NCI-H2029 treated with DMSO at 0.1 percent for 48 hours (cell line): ENCODE results near the gene MIR17HG.

Experiments used
- DNase-seq: peaks from one replicate; lab custom pipeline; 2025; lab: John Stamatoyannopoulos, UW

MIR17HG gene

DNA sequence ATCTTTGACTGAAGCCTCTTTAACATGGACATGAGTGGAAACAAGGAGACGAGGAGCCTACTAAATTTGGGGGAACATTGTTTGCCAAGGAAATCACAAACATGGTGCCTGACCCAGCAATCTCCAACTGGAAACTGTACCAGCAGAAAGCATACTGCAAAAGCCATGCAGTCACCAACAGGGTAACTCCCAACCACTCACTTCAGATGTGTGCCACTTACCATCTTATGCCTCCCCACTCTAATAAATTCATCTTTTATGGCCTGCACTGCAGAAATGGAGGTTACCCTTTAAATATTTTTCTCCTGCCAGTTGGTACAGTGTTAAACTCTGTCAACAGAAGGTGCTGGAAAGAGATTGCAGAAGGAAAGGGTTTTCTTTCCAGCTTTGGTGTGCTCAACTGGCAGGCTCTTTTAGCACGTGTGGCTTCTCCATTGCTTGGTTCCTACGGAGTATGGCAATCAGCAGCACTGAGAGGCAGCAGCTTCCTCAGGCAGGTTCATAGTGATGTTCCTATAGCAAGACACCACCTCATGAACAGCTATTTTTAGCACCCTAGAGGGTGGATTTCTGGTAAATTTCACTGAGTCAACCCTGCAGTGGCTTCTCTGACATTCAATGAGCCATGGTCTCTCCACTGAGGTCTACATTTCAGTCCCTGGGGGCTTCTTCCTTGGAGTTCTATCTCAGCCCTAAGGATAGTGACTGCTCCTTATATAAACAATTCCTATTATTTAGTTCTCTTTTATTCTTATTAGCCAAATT, 21.4 kb downstream of the MIR17HG start:
- no peak for DNase-seq

DNA sequence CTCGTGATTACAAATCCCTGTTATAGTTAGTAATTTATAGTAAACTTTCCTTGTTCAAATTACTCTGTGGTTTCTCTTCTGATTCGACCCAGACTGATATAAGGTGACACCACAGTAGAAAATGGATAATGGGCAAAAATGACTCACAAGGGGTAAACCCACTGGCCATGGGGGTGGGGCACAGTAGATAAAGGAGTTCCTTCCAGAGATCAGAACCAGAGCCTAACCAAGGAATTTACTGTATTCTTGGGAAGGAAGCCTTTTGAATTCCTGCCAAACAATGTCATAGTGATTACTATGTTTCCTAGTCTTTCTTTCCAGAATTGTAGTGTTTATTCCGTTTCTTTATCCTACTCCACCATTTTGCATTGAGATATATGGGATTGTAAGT, 21.9 kb downstream of the MIR17HG start:
- DNase-seq, result no peak

DNA sequence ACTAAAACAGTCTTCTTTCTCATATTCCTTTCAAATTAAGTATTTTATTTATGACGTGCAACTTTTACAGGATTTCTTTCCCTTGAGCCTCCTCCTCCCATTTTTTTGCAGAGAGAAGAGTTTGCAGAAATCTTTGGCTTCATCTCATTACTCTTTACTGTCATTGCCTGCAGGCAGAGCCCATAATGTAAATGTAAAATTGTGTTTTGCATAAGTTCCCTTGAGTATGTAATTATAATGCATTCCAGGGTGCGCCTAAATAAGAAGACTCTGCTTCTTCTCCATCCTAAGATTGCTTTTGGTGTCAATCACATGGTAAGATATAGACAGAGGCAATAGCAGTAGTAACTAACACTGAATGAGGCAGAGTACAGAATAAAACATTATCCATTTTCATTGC, 23.0 kb downstream of the MIR17HG start:
- no peak for DNase-seq

DNA sequence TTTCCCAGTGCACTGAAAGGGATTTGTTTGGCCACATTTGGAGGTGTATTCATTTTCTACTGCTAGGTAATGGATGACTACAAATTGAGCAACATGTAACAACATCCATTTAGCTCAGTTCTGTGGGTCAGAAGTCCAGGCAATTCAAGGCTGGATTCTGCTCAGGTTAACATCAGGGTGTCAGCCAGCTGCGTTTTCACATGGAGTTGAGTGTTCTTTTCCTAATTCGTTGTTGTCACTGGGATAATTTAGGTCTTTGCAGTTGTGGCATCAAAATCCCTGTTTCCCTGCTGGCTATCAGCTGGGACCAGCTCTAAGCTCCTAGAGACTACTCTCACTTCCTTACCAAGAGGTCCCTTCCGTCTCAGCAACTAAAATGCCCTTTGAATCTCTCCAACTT, 25.4 kb downstream of the MIR17HG start:
- DNase-seq, result no peak

DNA sequence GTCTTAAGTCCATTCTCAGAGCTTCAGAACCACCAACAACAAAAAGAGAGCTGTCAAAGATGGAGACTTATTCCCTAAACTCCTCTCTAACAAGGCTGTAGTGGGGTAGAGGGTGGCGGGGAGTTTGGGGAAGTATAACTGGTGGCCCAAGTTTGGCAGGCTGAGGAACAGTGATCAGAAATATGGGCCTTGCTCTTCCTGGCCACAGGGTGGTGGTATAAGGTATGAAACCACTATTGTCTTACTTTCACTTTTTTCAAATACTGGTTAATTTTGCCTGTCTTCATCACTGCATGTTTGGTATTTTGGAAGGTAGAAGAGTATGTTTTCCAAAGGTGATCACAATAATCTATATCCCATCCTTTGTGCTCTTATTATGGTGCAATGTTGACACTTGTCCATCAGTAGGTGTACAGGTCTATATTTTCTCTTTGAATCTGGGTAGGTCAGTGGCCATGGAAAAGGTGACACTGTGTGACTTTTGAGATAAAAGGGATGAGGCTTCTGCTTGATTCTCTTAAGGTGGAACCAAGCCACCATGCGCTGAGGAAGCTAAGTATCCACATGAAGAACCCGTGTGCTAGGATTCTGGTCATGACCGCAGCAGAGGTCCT, 27.7 kb downstream of the MIR17HG start:
- DNase-seq, result no peak

DNA sequence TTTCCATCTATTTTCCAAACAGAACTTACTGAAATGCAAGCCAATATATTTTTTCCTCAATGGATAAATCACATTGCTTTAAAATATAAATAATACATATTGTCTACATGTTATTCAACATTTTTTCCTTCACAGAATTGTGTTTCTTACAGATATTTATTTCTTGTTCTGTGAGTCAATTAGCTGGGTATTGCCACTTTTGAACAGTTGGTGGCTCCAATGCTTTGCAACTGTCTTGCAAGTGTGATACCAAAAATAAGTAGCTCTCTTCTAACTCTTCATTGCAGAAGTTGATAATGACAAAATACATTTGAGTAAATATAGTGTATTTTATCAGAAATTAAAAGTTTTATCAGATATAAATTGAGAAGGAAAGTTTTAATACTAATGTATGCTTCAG, 33.9 kb downstream of the MIR17HG start:
- no peak for DNase-seq

DNA sequence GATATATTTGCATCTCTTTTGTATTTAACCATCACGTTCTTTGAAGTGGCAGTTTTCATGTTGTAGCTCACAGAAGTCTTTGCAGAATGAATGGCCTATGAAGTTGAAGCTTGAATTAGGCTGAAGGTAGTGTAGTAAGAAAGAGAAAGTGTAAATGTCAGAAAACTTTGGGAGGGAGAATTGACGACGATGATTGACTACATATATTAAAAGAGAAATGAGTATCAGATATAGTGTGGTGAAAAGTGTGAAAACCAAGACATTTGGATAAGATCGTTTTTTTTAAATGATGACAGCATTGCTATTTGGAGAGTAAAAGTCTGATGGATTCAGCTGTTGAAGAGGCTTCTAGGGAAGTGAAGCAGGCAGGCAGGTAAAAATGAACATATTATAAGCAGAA, 36.3 kb downstream of the MIR17HG start:
- no peak for DNase-seq

DNA sequence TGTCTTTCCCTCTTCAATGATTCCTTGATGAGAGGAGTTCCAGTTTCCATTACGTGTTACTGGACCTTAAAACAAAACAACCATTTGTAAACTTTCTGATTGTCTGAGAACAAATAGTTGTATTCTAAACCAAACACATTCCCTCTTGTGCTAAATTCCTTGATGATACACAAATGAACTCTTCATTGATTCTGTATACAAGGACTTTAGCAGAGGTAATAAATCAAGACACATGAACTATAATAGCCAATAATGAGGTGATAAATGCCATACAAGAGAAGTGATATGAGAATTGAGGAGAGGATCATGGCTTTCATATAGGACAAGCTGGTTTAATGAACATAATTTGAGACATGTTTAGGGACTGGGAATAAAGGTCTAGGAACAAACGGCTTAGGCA, 37.4 kb downstream of the MIR17HG start:
- no peak for DNase-seq

DNA sequence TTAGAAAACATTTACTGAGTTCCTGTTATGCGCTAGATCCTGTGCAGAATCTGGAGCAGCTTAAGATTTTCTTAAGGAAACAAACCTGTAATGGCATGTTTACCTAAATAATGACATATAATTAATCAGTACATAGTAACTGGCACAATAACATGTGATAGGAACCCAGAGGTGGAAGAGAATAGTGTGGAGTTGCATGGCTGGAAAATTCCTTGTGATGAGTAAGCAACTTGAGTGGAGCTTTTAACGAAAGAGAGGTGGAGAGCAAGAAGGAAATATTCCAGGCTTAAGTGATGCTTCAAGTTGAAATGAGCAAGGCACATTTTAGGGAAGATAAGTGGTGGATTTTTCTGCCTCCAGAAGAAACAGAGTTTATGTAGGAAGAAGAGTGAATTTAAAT, 41.7 kb downstream of the MIR17HG start:
- DNase-seq, result no peak

DNA sequence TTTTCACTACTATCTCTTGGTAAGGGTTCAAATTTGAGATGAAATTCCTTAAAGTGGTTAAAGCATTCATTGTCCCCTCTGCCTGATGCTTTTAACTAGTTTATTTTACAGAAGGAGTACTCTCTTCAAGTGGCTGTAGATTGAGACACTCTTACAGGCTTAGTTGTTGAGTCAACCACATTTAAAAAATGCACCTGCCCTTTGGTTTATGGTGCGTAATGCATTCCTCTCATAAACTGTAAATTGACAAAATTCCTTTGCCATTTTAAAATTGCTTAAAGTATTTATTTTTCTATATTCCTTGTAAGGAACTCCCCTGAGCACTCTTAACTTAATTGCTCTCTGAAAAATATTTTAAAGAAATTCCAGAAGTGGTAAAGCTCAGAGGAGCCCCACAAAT, 50.1 kb downstream of the MIR17HG start:
- no peak for DNase-seq

DNA sequence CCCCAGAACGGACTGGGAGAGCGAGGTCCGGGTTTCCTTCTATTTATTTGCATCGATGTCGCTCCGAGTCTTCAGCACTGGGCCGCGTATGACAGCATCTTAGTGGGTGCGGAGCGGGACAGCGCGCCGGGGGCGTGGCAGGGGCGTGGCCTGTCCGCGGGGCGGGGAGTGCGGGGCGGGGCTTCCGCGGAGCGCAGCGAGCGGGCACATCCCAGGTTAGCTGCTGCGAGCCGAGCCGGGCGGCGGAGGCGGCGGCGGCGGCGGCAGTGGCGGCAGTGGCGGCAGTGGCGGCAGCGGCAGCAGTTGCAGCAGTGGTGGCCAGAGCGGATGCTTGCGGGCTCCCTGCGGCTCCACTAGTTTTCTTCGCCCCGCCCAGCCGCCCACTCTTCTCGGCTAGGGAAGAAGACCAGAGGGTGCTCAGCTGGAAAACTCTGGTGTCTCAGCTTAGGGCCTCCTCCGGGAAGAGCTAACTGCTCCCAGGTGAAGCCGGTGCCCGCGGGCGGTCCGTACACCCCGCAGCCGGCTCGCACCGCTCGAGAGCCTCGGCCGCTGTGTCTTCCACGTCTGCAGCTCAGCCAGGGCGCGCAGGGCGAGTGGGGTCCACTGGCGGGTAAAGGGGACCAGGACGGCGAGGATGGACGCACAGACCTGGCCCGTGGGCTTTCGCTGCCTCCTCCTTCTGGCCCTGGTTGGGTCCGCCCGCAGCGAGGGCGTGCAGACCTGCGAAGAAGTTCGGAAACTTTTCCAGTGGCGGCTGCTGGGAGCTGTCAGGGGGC, 51.1 kb downstream of the MIR17HG start, which contains the start of gene GPC5:
GPC5 (plus strand) TSS at position 209 of the 776 bp plus-strand sequence.
- no peak for DNase-seq

DNA sequence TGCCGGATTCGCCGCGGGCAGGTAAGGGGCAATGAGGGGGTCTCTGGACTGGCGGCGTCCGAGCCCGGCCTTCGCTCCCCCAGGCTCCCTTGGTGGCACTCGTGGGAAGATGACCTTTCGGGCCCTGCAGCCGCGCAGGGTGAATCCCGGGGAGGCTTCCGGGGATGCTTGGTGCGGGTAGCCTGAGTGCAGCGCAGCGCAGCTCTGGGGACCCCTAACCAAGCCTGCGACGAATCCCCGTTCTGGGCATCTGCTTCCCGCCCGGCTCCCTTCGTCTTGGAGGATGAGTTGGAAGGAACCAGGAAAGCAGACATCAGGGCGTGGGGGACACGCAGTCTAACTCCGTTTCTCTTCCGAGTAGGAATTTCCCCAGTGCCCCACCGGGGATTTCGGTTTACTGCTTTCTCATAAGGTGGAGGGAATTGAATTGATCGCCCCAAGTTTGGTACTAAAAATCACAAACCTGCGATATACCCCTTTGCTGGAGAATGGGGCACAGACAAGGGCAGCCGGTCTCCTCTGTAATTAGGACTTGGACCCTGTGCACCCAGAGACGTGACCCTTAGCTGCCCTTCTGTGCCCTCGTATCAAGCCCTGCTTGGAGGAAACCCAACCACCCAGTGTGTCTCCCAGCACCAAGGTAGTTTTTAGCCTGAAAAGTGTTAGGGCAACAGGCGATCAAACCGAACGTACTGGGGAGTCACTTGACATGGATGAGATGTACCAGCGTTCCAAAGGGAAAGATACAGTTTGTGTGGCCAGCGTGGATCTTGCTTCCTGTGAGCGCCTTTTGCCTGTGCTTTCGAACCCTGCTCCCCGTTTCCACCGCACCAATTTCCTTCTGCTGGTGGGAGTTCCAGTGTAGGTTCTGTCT, 51.9 kb downstream of the MIR17HG start:
- no peak for DNase-seq

DNA sequence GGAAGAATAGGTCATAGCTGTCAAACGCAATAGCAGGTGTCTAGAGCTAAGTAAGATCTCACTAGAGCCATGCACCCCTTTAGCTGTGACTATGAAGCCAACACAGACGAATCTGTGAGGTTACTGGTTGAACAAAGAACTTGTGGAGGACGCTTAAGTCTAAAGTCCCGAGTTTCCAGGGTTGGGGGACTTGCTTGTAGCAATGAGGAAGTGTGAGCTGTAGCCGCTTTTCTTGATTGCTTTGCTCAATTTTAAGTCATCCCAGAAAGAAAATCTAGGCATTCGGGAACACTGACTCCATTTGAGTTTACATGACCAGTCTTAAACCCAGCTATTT, 52.5 kb downstream of the MIR17HG start:
- no peak for DNase-seq

DNA sequence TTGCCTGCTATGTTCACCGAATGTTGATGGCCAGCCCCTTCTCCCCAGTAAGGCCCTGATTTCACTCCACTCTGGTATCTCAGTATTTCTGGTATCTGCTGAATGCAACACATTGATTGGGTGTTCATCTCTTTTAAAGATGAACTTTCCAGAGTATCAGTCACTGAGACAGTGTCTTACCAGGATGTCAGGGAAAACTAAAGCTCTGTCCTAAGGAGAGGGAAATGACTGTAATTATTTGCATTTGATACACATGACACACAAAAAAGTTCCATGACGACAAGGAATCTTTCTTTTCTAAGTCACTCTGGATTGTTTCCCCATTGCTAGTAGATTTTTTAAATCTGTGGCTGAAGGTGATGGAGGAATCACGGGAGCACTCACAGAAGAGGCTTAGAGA, 53.2 kb downstream of the MIR17HG start:
- DNase-seq, result no peak

DNA sequence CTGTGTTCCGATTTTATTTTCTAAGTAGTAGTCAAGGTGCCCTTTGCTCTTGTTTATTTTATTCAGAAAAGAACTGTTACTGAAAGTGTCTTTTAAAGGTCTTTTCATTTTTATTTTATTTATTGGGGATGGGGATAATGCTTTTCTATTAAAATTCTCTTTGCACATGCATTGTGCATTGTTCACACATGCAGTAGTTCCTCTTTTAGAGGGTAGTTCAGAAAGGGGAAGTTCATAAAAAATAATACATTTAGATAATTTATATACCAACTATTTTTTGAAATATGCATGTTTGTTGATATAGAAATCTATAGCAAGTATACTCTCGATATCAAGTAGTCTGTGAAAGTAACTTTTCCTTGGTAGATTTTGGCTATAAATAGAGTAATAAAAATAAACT, 54.4 kb downstream of the MIR17HG start:
- no peak for DNase-seq
